GM19043 (cell line): ENCODE data around the gene SNCB.
A peak's percentile ranks its signal among the peaks of the same experiment; 100 is the strongest.

ENCODE experiments used
- ATAC-seq: cut with Tn5 transposase; IDR thresholded peaks from one replicate; pipeline ENCODE4 v1.9.1; 2021; ENCODE audit warnings: low read depth; ENCODE audit not compliant: unreplicated experiment

The SNCB gene

GRCh38 chr5:176661676-176662075, 31.3 kb upstream of the SNCB start:
- ATAC-seq: no peak

DNA sequence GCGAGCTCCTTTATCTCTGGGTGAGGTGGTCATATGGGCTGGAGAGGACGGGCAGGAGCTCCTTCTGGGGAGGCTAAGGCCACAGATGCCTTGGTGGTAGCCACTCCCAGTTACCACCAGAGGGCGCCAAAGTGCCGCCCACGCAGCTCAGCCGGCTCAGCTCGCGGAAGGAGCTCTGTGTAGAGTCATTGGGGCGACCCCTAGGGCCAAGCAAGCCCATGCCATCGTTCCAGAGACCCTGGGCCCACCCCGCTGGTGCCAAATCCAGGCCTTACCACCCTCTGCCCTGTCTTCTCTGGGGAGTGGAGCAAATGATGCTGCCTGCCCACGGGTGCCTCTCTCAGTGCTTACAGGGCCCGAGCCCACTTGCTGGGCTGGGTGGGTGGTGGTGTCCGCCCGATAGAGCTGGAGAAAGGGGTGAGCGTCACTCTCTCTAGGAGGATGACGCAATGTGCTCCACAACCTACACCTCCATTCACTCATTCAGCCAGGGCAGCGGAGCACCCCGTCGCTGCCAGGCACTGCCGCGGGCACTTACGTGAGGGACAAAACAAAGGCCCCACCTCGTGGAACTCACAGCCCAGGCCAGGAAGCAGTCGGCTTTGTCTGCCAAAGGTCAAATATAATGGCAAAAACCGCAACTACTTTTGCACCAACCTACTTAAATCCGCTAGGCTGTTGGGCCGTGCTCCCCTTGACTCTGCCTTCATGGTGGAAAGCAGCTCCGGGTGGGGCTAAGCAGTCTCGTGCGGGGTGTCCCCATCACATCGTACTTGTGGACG, 30.7 kb upstream of the SNCB start:
- peak; percentile 47 for ATAC-seq

DNA sequence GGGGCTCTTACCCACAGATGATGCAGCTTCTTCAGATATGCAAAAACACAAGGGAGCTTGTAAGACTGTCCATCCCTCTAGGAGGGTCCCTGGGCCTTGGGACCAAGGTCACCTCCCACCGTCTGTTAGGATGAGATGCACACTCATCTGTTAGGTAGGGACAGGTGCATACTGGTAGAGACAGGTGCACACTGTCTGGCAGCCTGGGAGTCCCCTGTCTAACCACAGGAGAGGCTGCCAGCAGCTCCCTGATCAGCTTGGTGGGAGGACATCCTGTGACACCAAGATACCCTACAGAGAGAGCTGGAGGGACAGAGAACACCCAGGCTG, 30.2 kb upstream of the SNCB start:
- ATAC-seq: peak; percentile 9

- ATAC-seq: no peak
Observed at GRCh38 chr5:176659860-176660461, 29.6 kb upstream of the SNCB start.

DNA sequence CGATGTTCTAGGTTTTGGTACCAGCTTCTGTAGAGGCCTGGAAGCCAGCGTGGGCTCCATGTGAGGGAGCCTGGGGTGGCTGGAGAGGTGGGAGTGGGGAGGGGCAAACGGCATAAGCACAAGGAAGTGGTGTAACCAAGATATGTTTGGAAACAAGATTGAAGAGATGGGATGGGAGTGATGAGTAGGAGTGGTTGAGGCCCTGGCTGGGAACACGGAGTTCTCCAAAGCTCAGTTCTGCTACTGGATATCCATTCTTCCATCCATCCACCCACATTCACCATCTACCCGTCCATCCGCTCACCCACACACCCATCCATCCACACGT, 29.1 kb upstream of the SNCB start:
- ATAC-seq: no peak

DNA sequence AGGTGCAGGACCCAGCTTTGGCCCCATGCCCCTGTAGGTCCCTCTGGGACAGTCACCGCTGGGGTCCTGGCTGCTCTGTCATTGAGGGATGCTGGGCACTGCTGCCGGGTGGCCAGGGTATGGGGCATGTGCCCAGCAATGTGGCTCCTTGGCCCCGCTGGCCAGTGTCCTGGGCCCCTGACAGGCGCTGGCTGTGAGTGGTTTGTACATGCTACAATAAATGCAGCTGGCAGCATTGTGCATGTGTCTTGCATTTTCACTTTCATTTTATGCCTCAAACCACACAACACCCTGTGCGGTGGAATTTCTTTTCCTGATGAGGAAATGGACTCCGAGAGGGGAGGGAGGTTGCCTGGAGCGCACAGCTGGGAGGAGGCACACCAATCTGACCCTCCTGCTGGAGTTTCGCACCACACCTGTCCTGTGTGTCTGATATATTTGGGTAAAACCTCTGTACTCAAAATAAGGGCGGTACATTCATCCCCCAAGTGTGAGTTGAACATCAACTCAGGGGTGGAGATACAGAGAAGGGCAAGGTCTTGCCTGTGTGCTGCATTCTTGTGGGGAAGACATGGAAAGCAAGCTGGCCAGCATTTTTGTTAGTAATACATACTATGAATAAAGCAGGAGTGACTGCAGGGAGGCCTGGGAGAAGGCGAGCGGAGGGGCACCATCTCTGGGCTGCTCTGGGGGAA, 28.6 kb upstream of the SNCB start:
- no peak for ATAC-seq

- ATAC-seq: no peak
Observed at GRCh38 chr5:176658007-176658599, 27.8 kb upstream of the SNCB start.

DNA sequence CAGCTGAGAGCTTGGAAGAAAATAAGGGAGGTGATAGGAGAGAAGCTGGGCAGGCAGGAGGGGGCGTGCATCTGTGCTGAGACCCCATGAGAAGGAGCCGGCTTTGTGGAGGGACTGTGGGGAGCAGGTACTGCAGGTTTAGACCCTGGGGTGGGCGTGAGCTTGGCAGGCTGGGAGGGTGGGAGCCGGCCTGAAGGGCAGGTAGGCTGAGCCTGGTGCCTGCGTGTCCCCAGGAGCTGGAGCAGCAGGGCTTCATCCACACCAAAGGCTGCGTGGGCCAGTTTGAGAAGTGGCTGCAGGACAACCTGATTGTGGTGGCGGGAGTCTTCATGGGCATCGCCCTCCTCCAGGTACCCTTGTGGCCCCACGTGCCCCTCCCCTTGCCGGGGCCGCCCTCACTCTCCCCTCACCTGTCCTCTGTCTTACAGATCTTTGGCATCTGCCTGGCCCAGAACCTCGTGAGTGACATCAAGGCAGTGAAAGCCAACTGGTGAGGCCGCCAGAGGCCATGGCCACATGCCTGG, 26.2 kb upstream of the SNCB start:
- no peak for ATAC-seq

DNA sequence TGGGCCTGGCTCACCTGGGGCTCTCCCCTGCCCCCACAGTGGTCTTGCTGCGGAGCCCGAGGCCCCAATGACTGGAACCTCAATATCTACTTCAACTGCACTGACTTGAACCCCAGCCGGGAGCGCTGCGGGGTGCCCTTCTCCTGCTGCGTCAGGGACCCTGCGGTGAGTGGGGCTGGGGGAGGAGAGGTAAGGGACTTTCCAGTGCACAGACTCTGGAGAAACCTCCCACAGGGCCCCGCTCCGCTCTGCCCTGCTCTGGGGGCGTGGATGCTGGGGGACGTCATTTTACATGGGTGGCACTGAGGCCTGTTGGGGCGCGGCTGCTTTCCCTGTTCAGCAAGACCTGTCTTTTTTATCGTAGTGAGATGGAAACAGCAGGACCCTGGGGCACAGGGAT, 24.5 kb upstream of the SNCB start:
- ATAC-seq: no peak

- no peak for ATAC-seq
Observed at GRCh38 chr5:176653401-176654385, 23.4 kb upstream of the SNCB start.

GRCh38 chr5:176652136-176652535, 21.8 kb upstream of the SNCB start:
- ATAC-seq: no peak

DNA sequence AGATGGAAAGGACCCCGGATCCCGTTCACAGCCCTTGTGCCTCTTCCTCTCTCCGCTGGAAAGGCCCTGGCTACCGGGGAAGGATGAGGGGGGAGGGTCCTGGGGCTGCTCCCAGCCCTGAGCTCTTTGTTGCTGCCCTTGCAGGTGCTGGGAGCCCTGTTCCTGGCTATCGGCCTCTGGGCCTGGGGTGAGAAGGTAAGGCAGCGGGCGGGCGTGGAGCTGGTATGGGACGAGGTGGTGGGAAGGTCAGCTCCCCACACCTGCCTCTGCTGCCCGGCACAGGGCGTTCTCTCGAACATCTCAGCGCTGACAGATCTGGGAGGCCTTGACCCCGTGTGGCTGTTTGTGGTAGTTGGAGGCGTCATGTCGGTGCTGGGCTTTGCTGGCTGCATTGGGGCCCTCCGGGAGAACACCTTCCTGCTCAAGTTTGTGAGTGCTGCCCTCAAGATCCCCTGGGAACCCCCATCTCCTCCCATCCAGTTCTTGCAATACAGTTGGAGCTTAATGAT, 21.2 kb upstream of the SNCB start:
- no peak for ATAC-seq

GRCh38 chr5:176650354-176650884, 20.1 kb upstream of the SNCB start:
- no peak for ATAC-seq

GRCh38 chr5:176648474-176649194, 18.3 kb upstream of the SNCB start:
- ATAC-seq: no peak

DNA sequence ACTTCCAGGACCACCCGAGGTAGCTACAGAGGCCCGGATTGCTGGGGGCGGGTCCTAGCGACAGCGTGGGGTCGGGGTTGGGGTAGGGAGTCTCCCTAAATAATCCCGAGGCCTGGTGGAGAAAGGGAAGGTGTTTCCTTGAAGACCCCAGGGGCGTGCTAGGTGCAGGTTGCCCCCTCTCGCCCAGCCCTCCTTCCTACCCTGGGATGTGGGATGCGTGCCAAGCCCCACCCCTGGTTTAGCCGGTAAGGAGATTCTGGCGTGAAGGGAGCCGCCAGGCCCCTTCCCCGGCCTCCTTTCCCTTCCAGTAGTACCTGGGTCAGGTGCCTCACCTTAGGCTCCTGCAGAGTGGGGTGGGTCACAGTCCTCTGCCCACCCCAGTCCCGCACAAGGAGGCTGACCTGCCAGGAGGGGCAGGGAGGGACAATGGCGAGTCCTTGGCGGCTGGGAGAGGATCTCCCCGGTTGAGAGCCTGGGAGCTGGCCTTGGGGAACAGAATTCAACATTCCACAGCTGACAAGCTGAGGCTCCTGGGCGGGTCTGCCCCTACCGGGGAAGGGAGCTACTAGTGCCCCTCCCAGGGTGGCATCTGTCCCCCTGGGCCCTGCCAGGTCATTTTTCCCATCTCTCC, 17.6 kb upstream of the SNCB start:
- no peak for ATAC-seq

DNA sequence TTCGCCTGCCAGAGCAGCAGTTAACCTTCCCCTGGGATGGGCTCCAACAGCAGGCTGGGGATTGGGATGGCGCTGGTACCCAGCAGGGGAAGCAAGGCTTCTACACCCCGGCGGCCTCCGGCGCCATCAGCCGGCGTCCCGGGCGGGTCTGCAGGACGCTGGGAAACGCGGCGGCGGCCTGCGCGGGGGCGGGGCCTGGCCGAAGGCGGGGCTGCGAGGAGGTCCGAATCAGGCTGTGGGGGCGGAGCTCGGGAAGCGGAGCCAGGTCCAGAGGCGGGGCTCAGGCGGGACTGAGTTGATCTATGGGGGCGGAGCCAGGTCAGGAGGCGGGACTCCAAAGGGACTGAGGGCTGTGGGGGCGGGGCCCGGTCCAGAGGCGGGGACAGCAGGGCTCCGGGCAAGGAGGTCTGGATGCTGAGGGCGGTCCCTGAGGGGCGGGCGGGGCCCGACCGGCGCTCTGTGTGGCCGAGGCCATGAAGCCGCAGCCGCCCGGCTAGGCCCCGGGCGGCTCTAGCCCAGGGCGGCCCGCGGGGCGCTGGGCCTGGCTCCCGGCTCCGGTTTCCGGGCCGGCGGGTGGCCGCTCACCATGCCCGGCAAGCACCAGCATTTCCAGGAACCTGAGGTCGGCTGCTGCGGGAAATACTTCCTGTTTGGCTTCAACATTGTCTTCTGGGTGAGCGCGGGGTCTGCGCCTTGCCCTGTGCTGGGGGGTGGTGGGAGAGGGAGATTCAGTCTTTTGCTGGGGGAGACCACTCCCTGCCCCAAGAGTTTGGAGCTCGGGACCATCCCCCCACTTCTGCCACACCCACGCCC, 16.9 kb upstream of the SNCB start, which contains the start of gene TSPAN17:
TSS of gene TSPAN17 (plus strand) at position 455 of the 813 bp plus-strand sequence. CDS start at position 587, 132 bp downstream.
- ATAC-seq: peak; percentile 97

GRCh38 chr5:176646707-176647029, 16.3 kb upstream of the SNCB start:
- peak; percentile 1 for ATAC-seq
